Activated T-helper 9 cell treated with anti-CD3 and anti-CD28 coated beads, Interleukin-2, amount 50 U/mL, for 16 hours (primary cell): ENCODE data around the gene CFDP1.
"Not testable (repeated sequence)": the region's sequence is repeated elsewhere in the genome, so short reads cannot be mapped to it uniquely, and the experiment has no call there.

Experiments
- DNase-seq: peaks from one replicate; pipeline ENCODE4 v3.0.0-alpha.2; 2020; ENCODE audit warnings: low read depth

Gene CFDP1

GRCh38 chr16:75293173-75293572 is 140.1 kb downstream of the CFDP1 start:
- no peak for DNase-seq

GRCh38 chr16:75292691-75293090 is 140.6 kb downstream of the CFDP1 start:
- no peak for DNase-seq

- DNase-seq = no peak
These were observed 144.1 kb downstream of the CFDP1 start for GRCh38 chr16:75289189-75289588.

- DNase-seq = no peak
These were observed 144.6 kb downstream of the CFDP1 start for GRCh38 chr16:75288596-75289120.

- no peak for DNase-seq
These were observed 145.1 kb downstream of the CFDP1 start for GRCh38 chr16:75288181-75288580.

GRCh38 chr16:75287708-75288107 is 145.6 kb downstream of the CFDP1 start:
- no peak for DNase-seq

GRCh38 chr16:75286389-75286788 is 146.9 kb downstream of the CFDP1 start:
- DNase-seq = no peak

- DNase-seq = no peak
These were observed 150.6 kb downstream of the CFDP1 start for GRCh38 chr16:75282466-75283281.

GRCh38 chr16:75281826-75282225 is 151.5 kb downstream of the CFDP1 start:
- DNase-seq = no peak

- not testable (repeated sequence) for DNase-seq
These were observed 152.3 kb downstream of the CFDP1 start for GRCh38 chr16:75281009-75281408.

- DNase-seq = no peak
These were observed 152.9 kb downstream of the CFDP1 start for GRCh38 chr16:75280331-75280804.

GRCh38 chr16:75279305-75279704 is 154.0 kb downstream of the CFDP1 start:
- no peak for DNase-seq

GRCh38 chr16:75273054-75273925 is 160.0 kb downstream of the CFDP1 start:
- no peak for DNase-seq

GRCh38 chr16:75272629-75273028 is 160.7 kb downstream of the CFDP1 start:
- not testable (repeated sequence) for DNase-seq

- DNase-seq = no peak
These were observed 161.2 kb downstream of the CFDP1 start for GRCh38 chr16:75272097-75272551.

- DNase-seq = no peak
These were observed 161.7 kb downstream of the CFDP1 start for GRCh38 chr16:75271441-75272096.

GRCh38 chr16:75269358-75269757 is 163.9 kb downstream of the CFDP1 start:
- DNase-seq = not testable (repeated sequence)

GRCh38 chr16:75267631-75268264 is 165.6 kb downstream of the CFDP1 start:
- DNase-seq = no peak

- no peak for DNase-seq
These were observed 166.3 kb downstream of the CFDP1 start for GRCh38 chr16:75266738-75267630.

GRCh38 chr16:75265911-75266701 is 167.2 kb downstream of the CFDP1 start:
- no peak for DNase-seq
